SJCRH30 (cell line): ENCODE measurements around the gene NR3C1. TPM values are rescaled to one million over a fixed set of nuclear protein-coding genes. Genes with fewer than 3 reads are reported as not detected.

Experiments used
- DNase-seq, 2 experiments: peaks; one replicate each; pipeline ENCODE4 v3.0.0-alpha.2; 2015 to 2020
- H3K27ac ChIP-seq: fragments of 250-450 bp; sonication (Bioruptor Pico); 2 replicates; pipeline ENCODE4 v1.5.1; 2020; ENCODE audit warnings: mild to moderate bottlenecking, moderate library complexity
- H3K27me3 ChIP-seq: fragments of 250-450 bp; sonication (Bioruptor Pico); 2 replicates; pipeline ENCODE4 v1.5.1; 2020; ENCODE audit warnings: mild to moderate bottlenecking, moderate library complexity
- H3K36me3 ChIP-seq: fragments of 250-450 bp; sonication (Bioruptor Pico); 2 replicates; pipeline ENCODE4 v1.5.1; 2020; ENCODE audit warnings: mild to moderate bottlenecking, moderate library complexity
- H3K4me1 ChIP-seq: fragments of 250-450 bp; sonication (Bioruptor Pico); 2 replicates; pipeline ENCODE4 v1.5.1; 2020; ENCODE audit warnings: mild to moderate bottlenecking, moderate library complexity
- H3K4me3 ChIP-seq: fragments of 250-450 bp; sonication (Bioruptor Pico); 2 replicates; pipeline ENCODE4 v1.5.1; 2020; ENCODE audit warnings: mild to moderate bottlenecking, moderate library complexity
- H3K9me3 ChIP-seq: fragments of 250-450 bp; sonication (Bioruptor Pico); replicated peaks from 2 replicates; pipeline ENCODE4 v1.5.1; 2020; ENCODE audit warnings: mild to moderate bottlenecking, moderate library complexity
- total RNA-seq: library from RNA; depleted of rRNA; stranded (reverse); fragments of >200 nt; shearing (Covaris generic); gene quantifications from 2 replicates; pipeline ENCODE4 v1.2.3, GENCODE V29; 2014

The NR3C1 gene
- total RNA-seq, 1 experiment from 2014 or later: 31.9 TPM

DNA sequence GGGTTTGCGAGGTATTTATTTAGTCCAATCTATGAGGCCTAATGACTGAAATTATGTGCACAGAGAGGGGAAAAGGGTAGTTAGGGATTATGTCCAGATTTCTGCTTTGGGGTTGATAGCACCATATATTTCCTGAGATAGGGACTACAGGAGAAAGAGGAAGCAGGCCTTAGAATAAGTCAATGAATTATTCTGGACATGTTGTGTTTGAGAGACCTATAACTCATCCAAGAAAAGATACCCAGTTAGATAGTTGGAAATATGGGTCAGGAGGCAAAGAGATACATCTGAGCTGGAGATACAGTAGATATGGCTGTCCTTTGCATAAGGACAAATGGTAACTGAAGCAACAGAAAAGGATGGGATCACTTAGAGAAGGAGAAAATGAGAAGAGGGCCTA, 53.1 kb downstream of the NR3C1 start:
- Histone ChIP-seq H3K27me3 (no peaks in the 10 kb centered on the region), H3K36me3 (no peaks in the 10 kb centered on the region), H3K4me3 (no peak overlapping the region), H3K27ac (no peak overlapping the region), H3K4me1 (peaks cover 17% of the 10 kb centered on the region), H3K9me3 (no peaks in the 10 kb centered on the region)
- DNase-seq: no peak

GRCh38 chr5:143349177-143349576, 54.3 kb downstream of the NR3C1 start:
- no peaks in the 10 kb centered on the region for H3K27me3 ChIP-seq
- H3K9me3 ChIP-seq: no peaks in the 10 kb centered on the region
- no peaks in the 10 kb centered on the region; the same call in 1 of the 2 replicates for H3K36me3 ChIP-seq
- H3K4me1 ChIP-seq: peaks cover 14% of the 10 kb centered on the region
- no peak overlapping the region for H3K27ac ChIP-seq
- H3K4me3 ChIP-seq: no peak overlapping the region
- DNase-seq: peak in 1 of 2 experiments; percentile 43

DNA sequence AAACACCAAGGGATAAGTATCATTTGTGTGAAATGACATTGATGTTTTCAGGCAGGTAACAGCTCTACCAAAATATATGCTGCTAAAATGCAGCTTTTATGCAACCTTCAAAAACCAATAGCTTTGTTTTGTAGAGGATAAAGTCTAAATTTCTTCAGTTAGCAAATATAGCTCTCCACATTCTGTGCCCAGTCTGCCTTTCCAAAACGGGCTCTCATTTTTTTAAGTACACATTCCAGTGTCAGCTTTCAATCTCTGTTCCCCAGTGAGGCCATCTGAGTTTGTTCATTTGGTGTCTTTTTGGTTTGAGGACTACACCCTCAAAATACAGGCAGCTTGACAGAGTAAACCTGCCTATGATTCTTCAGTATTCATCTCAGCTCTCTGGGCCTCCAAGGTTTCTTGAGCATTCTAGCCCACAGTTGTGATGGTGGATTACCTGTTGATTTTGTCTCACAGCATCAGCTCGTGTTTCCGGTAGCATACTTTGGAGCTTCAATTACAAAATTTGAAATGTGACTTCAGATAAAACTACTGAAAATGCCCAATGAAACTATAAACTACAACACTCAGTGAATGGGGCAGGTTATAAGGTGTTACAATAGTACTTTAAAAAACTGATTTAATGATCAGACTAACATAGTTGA, 55.7 kb downstream of the NR3C1 start:
- Histone ChIP-seq H3K4me3 (no peak overlapping the region), H3K9me3 (no peaks in the 10 kb centered on the region), H3K36me3 (no peaks in the 10 kb centered on the region; the same call in 1 of the 2 replicates), H3K27ac (no peak overlapping the region), H3K4me1 (peaks cover 14% of the 10 kb centered on the region), H3K27me3 (no peaks in the 10 kb centered on the region)
- no peak for DNase-seq

DNA sequence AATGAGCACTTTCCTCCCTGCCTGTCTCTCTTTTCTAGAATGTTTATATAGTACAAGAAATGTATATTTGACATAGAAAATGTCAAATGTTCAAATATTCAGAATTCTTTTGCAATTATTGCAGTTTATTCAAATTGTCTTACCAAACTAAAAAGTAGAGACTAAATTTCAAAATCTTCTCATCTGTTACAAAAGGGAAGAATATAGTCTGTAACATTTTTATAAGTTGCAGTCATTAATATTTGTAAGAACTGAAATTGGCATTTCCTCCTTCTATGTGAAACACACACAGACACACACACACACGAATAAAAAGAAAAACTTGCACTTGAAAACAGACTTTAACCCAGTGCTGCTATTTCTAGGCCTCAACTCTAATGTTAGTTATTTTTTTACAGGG, 56.4 kb downstream of the NR3C1 start:
- H3K4me1 ChIP-seq: peaks cover 14% of the 10 kb centered on the region
- H3K36me3 ChIP-seq: no peaks in the 10 kb centered on the region; the same call in 1 of the 2 replicates
- H3K4me3 ChIP-seq: no peak overlapping the region
- H3K27ac ChIP-seq: no peak overlapping the region
- DNase-seq: no peak
- H3K9me3 ChIP-seq: no peaks in the 10 kb centered on the region
- no peaks in the 10 kb centered on the region for H3K27me3 ChIP-seq

DNA sequence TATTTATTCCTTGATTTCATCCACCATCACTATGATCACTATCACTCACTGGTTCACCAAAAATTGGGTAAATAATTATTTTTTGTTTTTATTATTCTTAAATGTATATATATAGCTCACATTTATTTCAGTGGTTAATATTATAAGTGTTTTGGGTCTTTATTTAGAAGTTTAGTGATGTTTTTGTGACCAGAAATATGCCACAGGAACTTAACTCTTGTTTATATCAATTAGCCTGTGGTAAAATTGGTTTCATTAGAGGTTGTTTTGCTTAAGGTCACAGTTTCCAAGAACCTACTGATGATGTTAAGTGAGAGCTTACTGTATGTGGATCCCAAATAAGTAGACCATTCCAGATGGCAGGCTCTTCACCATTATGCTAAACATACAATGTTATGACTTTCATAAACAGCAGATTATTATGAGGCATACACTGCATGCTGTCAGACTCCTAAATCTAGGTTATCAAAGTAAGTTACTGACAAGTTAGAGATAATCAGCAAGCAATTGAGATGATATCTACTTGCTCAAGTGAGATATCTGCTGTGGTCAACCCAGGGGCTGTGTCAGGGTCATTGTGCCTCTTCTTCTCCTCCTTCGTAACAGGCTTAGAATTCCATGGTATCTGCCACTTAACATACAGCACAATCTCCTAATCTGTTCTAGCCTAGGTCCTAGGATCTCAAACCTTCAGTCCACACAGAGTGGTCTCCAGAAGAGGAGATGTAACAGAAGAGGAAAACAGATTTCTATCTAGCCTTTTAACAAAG, 57.6 kb downstream of the NR3C1 start:
- Histone ChIP-seq H3K4me3 (no peak overlapping the region), H3K36me3 (peaks cover 2% of the 10 kb centered on the region; the same call in 1 of the 2 replicates), H3K27ac (no peak overlapping the region), H3K27me3 (no peaks in the 10 kb centered on the region), H3K4me1 (peaks cover 14% of the 10 kb centered on the region), H3K9me3 (no peaks in the 10 kb centered on the region)
- no peak for DNase-seq

DNA sequence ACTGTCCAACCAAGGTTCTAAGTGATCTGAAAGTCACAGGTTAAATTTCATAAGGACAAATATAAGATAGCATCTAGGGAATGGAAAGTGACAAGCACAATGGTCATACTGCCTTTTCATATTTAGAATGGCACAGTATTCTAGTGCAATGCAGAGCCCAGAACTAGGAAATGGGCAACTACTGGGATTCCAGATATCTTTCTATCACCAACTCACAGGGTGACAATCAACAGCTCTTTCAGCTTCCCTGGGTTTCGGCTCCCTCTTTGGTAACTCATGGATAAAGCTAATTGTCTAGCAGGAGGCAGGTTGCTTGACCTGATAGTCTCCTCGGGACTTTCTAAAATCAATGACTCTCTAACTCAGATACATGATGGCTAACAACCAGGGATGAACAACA, 60.4 kb downstream of the NR3C1 start:
- Histone ChIP-seq H3K36me3 (peaks cover 2% of the 10 kb centered on the region; the same call in 1 of the 2 replicates), H3K4me3 (no peak overlapping the region), H3K4me1 (0 out of 2 replicates have a peak, but pooled peaks cover 2% of the 10 kb centered on the region), H3K27ac (no peak overlapping the region), H3K27me3 (no peaks in the 10 kb centered on the region), H3K9me3 (no peaks in the 10 kb centered on the region)
- no peak for DNase-seq

- Histone ChIP-seq H3K27me3 (no peaks in the 10 kb centered on the region), H3K4me3 (no peak overlapping the region), H3K27ac (no peak overlapping the region), H3K9me3 (no peaks in the 10 kb centered on the region), H3K36me3 (peaks cover 2% of the 10 kb centered on the region; the same call in 1 of the 2 replicates), H3K4me1 (peaks cover 4% of the 10 kb centered on the region; the same call in 1 of the 2 replicates)
- DNase-seq: no peak
Measured at GRCh38 chr5:143342607-143343006, 60.9 kb downstream of the NR3C1 start.

- Histone ChIP-seq H3K4me1 (peaks cover 6% of the 10 kb centered on the region; the same call in 1 of the 2 replicates), H3K9me3 (no peaks in the 10 kb centered on the region), H3K36me3 (peaks cover 2% of the 10 kb centered on the region; the same call in 1 of the 2 replicates), H3K27ac (no peak overlapping the region), H3K27me3 (no peaks in the 10 kb centered on the region), H3K4me3 (no peak overlapping the region)
- DNase-seq: no peak
Measured at GRCh38 chr5:143341807-143342570, 61.5 kb downstream of the NR3C1 start.

- Histone ChIP-seq H3K9me3 (no peaks in the 10 kb centered on the region), H3K4me1 (peaks cover 6% of the 10 kb centered on the region; the same call in 1 of the 2 replicates), H3K27ac (no peak overlapping the region), H3K4me3 (no peak overlapping the region), H3K27me3 (no peaks in the 10 kb centered on the region), H3K36me3 (peaks cover 2% of the 10 kb centered on the region; the same call in 1 of the 2 replicates)
- no peak for DNase-seq
Measured at GRCh38 chr5:143340891-143341685, 62.4 kb downstream of the NR3C1 start.

GRCh38 chr5:143338658-143339366, 64.7 kb downstream of the NR3C1 start:
- H3K36me3 ChIP-seq: 0 out of 2 replicates have a peak, but pooled peaks cover 2% of the 10 kb centered on the region
- H3K9me3 ChIP-seq: no peaks in the 10 kb centered on the region
- H3K4me3 ChIP-seq: no peak overlapping the region
- H3K27ac ChIP-seq: no peak overlapping the region
- H3K4me1 ChIP-seq: peaks cover 6% of the 10 kb centered on the region; the same call in 1 of the 2 replicates
- H3K27me3 ChIP-seq: no peaks in the 10 kb centered on the region
- DNase-seq: no peak

- no peak overlapping the region for H3K4me3 ChIP-seq
- DNase-seq: peak; percentile 10 to 71
- H3K27ac ChIP-seq: no peak overlapping the region
- peaks cover 6% of the 10 kb centered on the region; the same call in 1 of the 2 replicates for H3K4me1 ChIP-seq
- no peaks in the 10 kb centered on the region for H3K27me3 ChIP-seq
- 0 out of 2 replicates have a peak, but pooled peaks cover 2% of the 10 kb centered on the region for H3K36me3 ChIP-seq
- no peaks in the 10 kb centered on the region for H3K9me3 ChIP-seq
Measured at GRCh38 chr5:143337946-143338345, 65.5 kb downstream of the NR3C1 start.

DNA sequence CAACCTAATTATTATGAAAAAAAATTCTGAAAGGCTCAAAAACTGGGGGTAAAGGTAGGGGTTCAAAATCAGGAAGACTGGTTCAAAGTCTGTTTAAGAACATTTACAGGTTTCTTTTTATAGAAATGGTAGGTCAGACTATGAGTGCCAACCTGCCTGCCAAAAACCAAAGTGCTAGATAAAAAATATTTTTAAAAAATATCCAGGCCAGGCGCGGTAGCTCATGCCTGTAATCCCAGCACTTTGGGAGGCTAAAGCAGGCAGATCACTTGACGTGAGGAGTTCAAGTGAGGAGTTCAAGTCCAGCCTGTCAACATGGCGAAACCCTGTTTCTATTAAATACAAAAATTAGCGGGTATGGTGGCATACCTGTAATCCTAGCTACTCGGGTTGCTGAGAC, 67.0 kb downstream of the NR3C1 start:
- no peaks in the 10 kb centered on the region for H3K9me3 ChIP-seq
- H3K27ac ChIP-seq: no peak overlapping the region
- H3K4me3 ChIP-seq: no peak overlapping the region
- peaks cover 6% of the 10 kb centered on the region; the same call in 1 of the 2 replicates for H3K4me1 ChIP-seq
- H3K27me3 ChIP-seq: no peaks in the 10 kb centered on the region
- DNase-seq: no peak
- 0 out of 2 replicates have a peak, but pooled peaks cover 2% of the 10 kb centered on the region for H3K36me3 ChIP-seq

DNA sequence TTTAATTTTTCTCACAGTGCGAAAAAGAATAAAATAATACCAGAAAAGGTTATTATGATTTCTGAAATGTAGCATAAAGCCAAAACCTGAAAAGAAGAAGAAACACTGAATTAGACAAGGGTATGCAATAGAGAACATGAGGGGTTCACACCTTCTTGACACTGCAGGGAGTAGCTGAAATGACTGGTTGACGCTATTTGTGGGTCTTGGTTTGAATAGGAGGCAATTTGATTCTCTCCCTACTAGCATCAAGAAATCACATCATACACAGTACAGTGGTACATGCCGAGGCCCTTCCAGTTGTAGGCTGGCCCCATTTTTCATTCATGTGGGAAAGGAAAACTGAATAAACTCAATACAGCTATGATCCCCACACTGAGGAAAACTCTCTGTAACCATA, 68.6 kb downstream of the NR3C1 start:
- peaks cover 6% of the 10 kb centered on the region; the same call in 1 of the 2 replicates for H3K4me1 ChIP-seq
- H3K9me3 ChIP-seq: no peaks in the 10 kb centered on the region; the same call in 1 of the 2 replicates
- H3K27ac ChIP-seq: no peak overlapping the region
- H3K4me3 ChIP-seq: no peak overlapping the region
- H3K36me3 ChIP-seq: peaks cover 2% of the 10 kb centered on the region; the same call in 1 of the 2 replicates
- DNase-seq: no peak
- no peaks in the 10 kb centered on the region for H3K27me3 ChIP-seq
